Measurements from ENCODE around the gene RNF13.

DNA sequence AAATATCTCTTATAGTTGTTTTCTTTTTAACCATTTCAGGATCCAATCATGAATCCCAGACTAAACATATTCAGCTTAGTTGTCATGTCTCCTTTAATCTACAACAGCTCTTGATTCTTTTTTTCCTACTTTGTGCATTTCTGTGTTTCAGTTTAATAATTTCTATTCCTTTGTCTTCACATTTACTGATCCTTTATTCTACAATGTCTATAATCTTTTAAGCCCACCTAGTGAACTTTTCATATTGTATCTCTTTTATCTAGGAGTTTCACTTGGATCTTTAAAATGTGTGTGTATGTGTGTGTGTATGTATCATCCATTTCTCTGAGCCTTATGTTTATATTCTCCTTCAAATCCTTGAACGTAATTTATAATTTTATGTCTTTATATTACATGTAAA lies 70.1 kb downstream of the RNF13 start:
- TF ChIP-seq, protein P1, sequence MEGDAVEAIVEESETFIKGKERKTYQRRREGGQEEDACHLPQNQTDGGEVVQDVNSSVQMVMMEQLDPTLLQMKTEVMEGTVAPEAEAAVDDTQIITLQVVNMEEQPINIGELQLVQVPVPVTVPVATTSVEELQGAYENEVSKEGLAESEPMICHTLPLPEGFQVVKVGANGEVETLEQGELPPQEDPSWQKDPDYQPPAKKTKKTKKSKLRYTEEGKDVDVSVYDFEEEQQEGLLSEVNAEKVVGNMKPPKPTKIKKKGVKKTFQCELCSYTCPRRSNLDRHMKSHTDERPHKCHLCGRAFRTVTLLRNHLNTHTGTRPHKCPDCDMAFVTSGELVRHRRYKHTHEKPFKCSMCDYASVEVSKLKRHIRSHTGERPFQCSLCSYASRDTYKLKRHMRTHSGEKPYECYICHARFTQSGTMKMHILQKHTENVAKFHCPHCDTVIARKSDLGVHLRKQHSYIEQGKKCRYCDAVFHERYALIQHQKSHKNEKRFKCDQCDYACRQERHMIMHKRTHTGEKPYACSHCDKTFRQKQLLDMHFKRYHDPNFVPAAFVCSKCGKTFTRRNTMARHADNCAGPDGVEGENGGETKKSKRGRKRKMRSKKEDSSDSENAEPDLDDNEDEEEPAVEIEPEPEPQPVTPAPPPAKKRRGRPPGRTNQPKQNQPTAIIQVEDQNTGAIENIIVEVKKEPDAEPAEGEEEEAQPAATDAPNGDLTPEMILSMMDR (IDR thresholded peaks at IDR 0.05): no peak
- TF ChIP-seq POLR2AphosphoS5 (IDR thresholded peaks at IDR 0.05; ENCODE audit: insufficient read depth in 1 of 2, low read depth in 1 of 2) (no peak), POLR2A (IDR thresholded peaks at IDR 0.05) (no peak)

Data from vagina (tissue), 2 donors.